NCI-H128 (cell line): Measurements from ENCODE around the gene FRY.

ENCODE experiments used
- DNase-seq: peaks from one replicate; lab custom pipeline; 2025; ENCODE audit not compliant: unreplicated experiment; lab: John Stamatoyannopoulos, UW

FRY gene

DNA sequence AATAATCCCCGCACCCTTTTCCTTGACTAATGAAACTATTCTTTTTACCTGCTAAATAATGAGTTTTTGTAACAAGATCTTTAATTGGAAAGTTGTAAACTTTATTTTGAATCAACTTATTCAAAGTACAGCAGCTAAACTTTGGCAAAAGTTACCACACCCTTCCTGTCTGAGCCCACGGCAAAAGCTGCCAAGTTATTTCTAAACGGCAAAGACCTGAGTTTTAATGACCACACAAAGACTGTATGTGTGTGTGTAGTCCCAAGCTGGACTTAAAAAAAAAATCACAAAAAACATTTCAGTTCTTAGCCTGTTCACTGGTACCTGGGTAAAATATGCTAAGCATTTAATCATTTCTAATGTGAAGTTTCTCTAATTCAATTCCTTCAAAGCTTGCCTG lies 222.8 kb downstream of the FRY start:
- DNase-seq = no peak

DNA sequence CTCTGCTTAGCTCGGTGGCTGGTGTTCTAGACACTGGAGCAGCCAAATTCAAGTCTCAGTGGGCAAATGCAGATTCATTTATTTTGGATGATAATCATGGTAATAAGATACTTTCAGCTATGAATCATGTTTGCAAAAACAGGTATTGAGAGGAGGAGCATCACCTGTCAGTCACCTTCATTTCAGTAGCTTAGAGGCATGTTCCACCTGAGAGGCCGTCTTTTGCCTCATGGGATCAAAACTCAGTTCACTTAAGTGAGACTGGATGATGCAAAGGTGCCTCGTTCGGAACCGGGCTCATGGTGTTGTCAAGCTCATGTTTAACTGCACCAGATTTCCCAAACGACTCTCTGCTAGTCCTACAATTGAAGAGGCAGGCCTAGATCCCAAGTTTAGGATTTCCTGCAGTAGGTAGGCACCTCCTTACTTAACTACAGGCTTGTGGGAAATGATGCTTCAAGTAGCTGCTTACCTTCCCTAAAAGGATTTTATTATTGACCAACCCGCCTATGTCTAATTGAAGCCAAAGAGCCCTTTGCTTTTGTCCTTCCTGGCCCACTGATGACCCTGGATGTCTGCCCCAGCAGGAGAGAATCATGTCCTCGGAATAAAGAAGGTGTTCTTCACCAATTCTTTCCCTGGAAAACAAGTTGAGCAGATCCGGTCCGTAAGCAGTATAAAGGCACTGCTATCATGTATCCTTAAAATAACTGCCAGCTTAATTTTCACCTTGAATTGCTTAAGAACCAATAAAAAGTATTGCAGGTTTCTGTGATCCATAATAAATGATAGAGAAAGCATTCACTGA lies 223.5 kb downstream of the FRY start:
- DNase-seq = no peak

DNA sequence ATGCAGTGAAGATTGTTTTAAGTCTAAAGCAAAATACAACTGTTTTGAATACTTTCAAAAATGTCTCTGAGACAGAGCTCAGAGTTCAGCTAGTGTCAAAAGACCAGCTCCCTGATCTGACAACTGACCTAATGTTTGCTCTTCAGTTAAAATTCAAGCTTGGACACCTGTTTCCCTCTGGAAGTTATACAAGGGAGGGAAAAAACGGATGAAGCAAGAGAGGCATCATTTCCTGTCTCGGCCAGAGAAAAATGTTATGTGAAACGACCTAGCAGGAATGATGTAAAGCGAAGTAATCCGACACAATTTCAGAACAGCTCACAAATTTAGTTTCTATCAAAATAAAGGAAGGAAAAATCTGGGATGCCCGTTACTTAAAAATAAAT lies 224.1 kb downstream of the FRY start:
- DNase-seq = no peak

DNA sequence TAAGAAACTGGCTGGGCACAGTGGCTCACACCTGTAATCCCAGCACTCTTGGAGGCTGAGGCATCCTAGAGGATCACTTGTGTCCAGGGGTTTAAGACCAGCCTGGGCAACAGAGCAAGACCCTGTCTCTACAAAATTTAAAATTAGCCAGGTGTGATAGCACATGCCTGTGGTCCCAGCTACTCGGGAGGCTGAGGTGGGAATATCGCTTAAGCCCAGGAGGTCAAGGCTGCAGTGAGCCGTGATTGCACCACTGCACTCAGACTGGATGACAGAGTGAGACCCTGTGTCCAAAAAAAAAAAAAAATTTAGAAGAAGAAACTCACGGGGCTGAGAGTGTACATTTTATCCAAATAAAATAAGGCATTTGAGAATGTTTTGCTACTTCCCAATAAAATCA lies 224.7 kb downstream of the FRY start:
- no peak for DNase-seq

DNA sequence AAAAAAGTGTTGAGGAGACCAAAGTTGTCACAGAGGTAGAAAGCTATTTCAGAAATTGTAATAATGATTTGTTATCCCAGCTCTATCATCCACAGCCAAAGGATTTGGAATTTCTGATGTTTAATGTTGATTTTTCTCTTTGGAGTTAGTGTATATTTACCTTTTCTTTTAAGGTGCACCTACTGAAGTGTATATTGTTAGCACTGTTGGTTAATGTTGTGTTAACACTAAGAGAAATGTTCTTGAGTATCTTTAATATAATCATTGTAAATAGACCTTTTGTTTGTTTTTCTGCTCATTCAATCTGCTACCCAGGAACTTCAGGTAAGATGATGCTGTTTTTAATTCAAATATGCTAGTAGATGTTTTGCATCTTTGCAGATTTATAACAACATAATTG lies 226.1 kb downstream of the FRY start:
- DNase-seq = no peak

DNA sequence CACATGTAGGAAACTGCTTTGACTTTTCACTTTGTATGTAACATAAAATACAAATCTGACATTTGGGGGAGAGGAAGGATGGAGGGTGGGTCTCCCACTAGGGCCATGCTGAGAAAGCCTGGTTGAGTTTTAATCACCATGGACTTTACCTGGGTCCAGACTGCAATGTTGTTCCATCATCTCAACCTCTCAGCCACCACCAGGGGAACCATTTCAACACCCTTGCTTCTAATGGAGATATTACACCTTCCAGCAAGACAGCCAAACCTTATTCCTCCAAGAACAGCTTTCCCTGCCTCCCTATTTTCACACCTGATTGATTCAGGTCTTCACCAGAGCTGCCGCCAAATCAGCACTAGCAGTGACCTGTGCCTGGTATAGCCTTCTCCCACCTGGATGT lies 227.5 kb downstream of the FRY start:
- DNase-seq = no peak

DNA sequence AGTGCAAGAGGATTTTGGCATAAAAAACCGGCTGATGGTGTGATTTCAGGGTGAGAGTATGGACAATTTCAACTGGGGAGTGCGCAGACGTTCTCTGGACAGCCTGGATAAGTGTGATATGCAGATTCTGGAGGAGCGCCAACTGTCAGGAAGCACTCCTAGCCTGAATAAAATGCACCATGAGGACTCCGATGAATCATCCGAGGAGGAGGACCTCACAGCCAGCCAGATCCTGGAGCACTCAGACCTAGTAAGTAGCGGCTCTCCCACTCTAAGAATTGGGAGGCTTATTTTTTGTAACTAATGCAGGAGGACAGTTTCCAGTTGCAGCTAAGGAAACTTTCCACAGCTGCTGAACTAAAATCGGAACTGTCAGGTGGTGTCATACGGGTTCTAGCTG lies 230.0 kb downstream of the FRY start:
- DNase-seq = no peak

DNA sequence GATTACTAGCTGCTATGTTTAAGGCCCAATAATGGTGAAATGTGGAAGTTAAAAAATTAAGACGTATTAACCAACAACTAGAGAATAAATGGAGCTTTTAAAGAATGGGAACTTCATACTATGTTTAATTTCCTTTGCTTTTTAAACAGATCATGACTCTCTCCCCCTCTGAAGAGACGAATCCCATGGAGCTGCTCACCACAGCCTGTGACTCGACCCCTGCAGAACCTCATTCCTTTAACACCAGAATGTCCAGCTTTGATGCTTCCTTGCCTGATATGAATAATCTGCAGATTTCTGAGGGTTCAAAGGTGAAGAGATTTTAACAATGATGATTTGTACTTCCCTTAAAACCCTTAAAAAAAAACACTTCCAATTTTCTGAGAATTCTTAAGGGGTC lies 230.6 kb downstream of the FRY start:
- DNase-seq = no peak

DNA sequence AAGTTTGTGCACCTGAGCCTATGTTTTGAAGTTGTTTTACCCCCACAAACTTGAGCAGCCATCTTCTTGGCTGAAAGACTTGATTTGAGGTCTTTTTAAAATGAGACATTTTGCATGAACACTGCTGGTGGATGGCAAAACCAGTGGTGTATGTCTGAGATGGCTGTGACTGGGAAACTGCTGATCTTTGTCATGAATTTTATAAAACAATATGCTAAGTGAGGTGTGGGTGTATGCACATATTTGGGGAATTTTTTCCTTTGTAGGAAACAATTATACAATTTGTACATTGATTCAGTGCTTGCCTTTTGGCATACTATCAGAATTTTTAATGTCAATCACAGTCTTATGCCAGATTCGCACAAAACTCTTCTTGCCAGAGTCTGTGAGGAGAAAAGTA lies 231.0 kb downstream of the FRY start:
- DNase-seq = no peak

DNA sequence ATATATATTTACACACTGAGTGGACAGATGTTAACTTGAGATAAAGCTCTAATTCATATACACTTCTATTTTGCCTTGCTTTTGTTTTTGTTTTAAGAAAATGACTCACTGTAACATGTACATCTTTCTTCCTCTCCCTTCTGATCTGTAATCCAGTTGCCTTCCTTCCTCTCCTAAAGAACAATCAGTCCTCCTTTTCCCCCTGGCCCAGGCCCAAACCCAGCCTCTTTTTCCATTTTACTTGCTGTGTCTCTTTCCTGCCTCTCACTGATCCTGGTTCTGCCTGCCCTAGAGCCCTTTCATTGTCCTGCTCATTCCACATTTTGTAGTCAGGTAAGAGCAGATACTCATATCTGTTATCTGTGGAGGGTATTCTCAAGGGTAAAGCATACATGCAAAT lies 232.8 kb downstream of the FRY start:
- no peak for DNase-seq

DNA sequence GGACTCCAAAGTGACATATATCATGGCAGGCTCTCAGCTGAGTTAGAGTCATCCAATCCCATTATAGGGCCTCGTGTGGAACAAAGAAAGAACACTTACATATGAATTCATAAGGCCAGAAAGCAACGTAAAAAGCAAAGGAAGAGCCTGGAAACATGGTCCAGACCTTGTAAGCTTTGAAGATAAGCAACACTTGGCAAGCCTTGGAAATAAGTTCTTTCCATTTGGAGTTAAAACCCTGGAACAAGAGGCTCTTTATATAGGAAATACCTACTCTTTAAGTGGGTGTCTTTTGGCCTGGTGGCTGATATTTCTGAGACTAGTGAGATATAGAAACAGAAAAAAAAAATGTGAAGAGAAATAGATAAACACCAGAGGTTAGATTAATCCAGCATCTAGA lies 234.2 kb downstream of the FRY start:
- no peak for DNase-seq

DNA sequence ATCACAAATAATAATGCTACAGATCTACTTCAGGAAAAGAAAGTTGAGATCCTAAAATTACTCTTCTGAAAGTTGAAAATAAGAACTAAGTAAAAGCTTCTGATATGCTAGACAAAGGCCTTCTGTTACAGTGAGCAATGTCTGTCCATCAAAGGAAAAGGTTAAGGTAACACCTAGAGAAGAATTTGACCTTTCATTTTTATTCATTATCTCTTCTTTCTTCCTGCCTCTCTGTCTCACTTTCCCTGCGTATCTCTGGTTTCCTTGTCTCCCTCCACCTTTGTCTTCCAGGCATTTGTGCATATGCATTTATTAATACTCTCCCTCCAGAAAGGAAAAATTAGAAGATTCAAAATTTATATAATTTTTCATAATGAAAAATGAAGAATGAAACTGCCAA lies 234.6 kb downstream of the FRY start:
- DNase-seq = no peak

DNA sequence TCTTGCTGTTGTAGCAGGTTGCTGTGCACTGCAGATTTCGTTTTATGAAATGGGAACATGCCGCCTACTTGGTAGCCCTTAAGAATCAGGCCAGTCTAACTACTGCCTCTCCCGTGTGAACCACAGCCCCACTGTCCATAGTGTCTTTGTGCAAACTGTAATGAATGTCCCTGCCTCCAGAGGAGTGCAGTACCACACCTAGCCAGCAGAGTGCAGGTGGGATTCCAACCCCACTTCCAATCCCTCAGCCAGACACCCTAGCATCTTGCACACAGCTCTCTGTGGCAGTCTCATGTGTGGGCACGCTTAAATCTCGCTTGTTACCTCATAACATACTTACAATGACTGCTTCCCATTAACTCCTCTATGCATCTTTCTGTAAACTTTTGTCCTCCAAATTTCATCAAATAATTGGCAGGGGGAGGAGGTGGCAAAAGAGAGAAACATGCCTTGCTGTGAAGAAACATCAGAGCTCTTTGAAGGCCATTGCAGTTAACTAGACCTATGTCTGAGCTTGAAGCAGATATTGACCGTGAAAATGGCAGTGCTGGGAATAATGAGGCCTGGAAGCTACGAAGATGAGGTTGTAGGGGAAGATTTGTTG lies 236.4 kb downstream of the FRY start:
- DNase-seq = no peak

DNA sequence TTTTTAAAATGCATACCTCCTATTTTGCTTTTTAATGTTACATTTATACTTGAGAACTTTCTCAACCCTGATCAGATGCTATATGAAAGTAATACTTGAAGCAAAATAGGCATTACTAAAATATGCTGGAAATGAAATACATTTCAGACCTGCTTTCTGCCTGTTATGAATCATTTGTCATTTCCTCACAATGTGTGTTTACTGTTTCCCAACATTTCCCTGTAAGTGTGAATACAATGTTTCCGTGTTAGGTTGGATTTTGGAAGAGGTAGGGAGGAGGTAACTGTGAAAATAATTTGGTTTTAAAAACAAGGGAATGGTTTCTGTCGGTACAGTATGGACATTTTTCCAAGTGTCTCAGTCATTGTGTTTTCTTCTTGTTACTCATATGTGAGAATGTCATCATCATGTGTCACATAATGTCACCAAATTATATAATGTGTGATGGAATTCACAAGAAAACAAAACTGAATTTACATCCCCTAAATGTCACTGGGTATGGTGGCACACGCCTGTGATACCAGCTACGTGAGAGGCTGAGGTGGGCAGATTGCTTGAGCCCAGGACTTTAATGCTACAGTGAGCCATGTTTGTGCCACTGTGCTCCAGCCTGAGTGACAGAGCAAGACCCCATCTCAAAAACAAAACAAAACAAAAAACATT lies 240.6 kb downstream of the FRY start:
- DNase-seq = no peak

DNA sequence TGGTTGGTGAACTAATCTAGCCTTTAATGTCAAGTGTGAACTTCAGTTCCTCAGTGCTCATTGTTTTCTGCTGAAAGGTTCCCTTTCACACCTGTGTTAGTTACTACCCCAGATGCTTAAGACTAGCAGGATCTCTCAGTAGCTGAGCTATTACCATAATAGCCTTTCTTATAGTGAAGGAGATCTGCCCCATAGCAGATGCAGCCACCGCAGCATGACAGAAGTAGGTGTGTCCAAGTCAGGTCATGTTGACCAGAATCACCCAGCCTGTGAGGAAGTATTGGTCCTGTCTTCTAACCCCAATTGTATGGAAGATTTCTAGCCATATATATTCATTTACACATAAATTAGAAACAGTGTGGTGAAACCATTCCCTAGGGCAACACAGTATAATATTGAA lies 246.3 kb downstream of the FRY start:
- DNase-seq = no peak

DNA sequence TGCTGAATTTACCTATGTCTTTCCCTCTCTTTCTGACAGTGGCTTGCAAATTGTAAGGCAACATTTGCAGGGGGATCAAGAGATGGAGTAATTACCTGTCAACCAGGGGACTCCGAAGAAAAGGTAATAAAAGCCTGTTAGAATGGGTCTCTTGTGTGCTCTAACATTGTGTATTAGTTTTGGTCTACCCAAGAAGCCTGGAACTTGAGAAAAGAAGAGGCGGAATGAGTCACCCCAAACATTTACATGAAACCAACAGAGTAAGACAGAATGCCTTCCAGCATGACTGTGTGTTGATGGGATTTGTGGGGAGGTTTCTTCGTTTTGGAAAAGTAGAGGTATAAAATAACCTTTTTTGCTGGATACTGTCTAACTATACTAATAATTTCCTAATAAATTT lies 246.9 kb downstream of the FRY start:
- no peak for DNase-seq

DNA sequence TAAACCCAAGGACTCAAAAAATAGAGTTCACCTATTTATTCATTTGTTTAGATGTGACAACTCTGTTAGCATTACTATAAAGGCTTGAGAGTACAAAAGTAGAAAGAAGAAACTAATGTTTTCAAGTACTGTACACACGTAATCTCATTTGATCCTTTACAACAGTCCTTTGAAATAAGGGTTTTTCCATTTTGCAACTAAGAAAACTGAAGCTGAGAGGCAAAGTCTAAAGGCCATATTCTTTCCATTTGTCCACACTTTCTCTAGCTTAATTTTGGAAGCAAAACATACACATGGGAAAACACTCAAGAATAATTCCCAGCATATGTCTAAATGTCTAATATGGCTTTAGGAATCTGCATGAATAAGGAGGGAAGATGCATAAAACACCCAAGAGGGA lies 249.5 kb downstream of the FRY start:
- DNase-seq = no peak

DNA sequence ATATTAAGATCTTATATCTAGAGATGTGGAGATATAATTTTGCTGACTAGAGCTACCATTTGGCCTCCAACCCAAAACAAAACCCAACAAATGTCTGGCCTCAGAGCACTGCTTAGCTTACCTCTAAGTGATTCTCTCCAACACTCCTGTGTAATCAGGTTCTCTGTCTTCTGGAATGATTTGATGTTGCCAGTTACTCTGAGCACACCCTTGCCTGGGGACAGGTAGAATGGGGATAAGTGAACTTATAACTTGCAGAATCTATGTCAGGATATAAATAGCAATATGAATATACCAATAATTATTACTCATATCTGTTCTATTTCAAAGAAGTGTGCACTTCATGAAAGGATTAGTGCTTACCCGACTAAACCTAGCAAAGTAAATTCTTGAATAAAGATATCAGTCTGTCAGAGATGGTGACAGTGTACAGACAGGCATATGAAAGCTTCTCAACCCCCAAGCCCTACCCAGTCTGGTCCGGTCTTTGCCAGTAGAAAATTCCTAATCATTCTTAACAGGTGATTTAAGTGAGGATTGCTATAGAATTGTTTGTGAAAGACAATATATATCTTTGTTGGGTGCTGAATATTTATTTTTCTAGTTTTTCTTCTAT lies 250.6 kb downstream of the FRY start:
- no peak for DNase-seq

DNA sequence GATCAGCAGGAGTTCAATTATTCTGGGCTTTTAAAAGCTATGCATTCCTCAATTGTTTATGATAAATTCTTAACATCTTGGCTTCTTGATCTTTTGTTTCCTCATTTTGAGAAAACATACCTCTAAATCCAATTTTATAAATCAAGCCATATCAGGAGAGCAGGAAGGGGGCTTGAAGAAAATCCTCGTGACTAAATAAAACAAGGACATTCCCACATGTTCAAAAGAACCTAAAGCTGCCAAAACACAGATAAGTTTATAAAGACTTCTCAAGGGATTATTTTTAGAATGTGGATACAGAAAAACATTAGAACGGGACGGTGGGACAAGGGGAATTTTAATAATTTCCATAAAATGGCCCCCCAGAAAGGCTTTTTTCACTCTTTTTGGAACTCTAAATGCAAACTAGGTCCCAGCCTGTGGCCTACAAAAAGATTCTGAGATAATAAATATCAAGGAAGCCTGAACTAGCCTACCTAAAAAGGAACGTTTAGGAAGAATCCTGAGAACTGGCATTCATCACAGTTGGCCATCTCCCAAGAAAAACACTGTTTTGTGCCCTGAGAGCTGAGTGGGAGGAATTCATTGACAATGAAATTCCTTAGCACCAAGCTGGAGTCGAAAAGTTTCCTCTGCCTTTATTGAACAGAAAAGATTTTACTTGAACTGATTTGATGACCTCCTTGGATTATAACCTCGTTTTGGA lies 253.5 kb downstream of the FRY start:
- no peak for DNase-seq

DNA sequence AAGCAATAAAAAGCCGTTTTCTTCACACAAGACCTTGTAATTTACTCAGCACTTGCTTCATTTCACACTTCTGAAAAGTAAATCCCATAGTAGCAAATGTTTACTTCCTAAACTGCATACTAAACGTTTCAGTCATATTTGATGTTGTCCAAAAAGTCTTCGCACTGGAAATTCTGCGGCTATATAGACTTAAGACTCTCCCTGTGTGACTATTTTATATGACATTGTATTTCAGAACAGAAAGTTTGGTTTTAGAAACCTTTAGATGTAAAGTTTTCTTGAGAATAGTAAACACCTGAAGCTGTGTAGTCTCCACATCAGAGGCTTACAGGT lies 254.0 kb downstream of the FRY start:
- DNase-seq = no peak

DNA sequence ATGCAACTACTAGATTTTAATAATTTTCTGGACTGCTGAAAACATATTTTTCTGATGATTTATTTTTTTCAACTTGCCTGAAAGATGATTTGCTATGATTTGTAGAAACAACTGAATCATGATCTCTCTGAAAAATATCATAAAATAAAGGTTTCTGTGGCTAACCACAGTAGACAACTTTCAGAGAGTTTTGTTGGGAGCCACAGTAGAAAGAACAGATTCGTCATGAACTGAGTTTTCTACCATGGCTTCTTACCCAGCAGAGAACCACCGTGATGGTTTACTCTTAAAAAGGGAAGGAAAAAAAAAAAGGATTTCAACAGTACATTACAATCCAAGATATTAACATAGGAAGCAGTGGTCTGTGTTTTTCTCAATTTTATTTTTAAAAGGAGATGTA lies 265.6 kb downstream of the FRY start:
- no peak for DNase-seq

DNA sequence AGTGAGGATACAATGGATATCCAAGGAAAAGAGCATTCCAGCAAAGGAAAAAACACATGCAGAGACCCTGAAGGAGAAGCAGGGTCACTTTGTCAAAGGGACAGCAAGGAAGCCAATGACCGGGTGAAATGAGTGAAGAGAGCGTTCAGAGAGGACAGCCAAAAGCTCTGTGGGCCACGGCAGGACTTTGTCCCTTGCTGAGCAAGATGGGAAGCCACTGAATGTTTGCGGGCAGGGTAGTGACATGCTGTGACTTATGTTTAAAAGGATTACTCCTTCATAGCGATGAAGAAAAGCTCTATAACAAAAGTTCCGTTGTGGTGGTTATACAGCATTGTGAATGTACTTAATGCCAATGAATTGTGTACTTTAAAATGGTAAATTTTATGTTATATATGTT lies 267.1 kb downstream of the FRY start:
- no peak for DNase-seq
